CD4-positive, alpha-beta T cell (primary cell): Measurements from ENCODE around the gene GATA5. TPM values are rescaled to one million over a fixed set of nuclear protein-coding genes. Genes with fewer than 3 reads are reported as not detected.

Experiments
- ATAC-seq: fragments of 200-7000 bp; cut with Tn5 transposase; one replicate; pipeline ENCODE4 v1.10.0; 2022; ENCODE audit warnings: mild to moderate bottlenecking; ENCODE audit not compliant: poor library complexity
- CTCF ChIA-PET: fragments of 350-600 bp; sonication (Branson Sonifier 250); formaldehyde crosslinking; loops from one replicate; lab custom pipeline; 2021; ENCODE audit warnings: antibody characterized with exemption, inconsistent platforms; lab: Charles Lee
- POLR2A ChIA-PET: fragments of 350-600 bp; sonication (Branson Sonifier 250); formaldehyde crosslinking; loops from one replicate; lab custom pipeline; 2021; ENCODE audit warnings: antibody characterized with exemption, inconsistent platforms; lab: Charles Lee
- DNase-seq, 14 experiments: peaks; one replicate each; pipeline ENCODE4 v3.0.0-alpha.2; 2013 to 2020; ENCODE audit warnings: mixed read lengths in 2 of 14
- H3K27ac ChIP-seq, 2 donors: one replicate each; pipeline versions ENCODE4 v1.5.1 to v1.7.0; 2013; ENCODE audit warnings: low read length in 2 of 2, low read depth in 1 of 2, mild to moderate bottlenecking in 1 of 2
- H3K27me3 ChIP-seq, 2 experiments: 1 replicate in 1 of 2; 2 replicates in 1 of 2; pipeline versions ENCODE4 v1.6.1 to v1.7.0; 2013; ENCODE audit warnings: low read length in 2 of 2, control low read depth in 1 of 2, mild to moderate bottlenecking in 1 of 2, moderate library complexity in 1 of 2; ENCODE audit not compliant: insufficient read depth in 2 of 2, control insufficient read depth in 1 of 2
- H3K36me3 ChIP-seq: one replicate; pipeline ENCODE4 v1.6.1; 2013; ENCODE audit warnings: low read length, control low read depth; ENCODE audit not compliant: insufficient read depth
- H3K4me1 ChIP-seq: one replicate; pipeline ENCODE4 v1.6.1; 2013; ENCODE audit warnings: low read length, control low read depth; ENCODE audit not compliant: insufficient read depth
- H3K4me3 ChIP-seq: one replicate; pipeline ENCODE4 v1.5.1; 2013; ENCODE audit warnings: mild to moderate bottlenecking, low read length, moderate library complexity
- H3K9me3 ChIP-seq, 2 experiments: 1 replicate in 1 of 2; 2 replicates in 1 of 2; pipeline versions ENCODE4 v1.6.1 to v1.7.0; 2013; ENCODE audit warnings: low read length in 2 of 2, mild to moderate bottlenecking in 2 of 2, control low read depth in 1 of 2, moderate library complexity in 1 of 2; ENCODE audit not compliant: control insufficient read depth in 1 of 2, insufficient read depth in 1 of 2
- H3K27ac Mint-ChIP-seq: one replicate; pipeline ENCODE4 v1.8.0; 2020; ENCODE audit warnings: mixed read lengths
- H3K27me3 Mint-ChIP-seq: one replicate; pipeline ENCODE4 v1.8.0; 2021; ENCODE audit warnings: mixed read lengths
- H3K36me3 Mint-ChIP-seq: one replicate; pipeline ENCODE4 v1.8.0; 2021; ENCODE audit warnings: low read depth, mixed read lengths
- H3K4me1 Mint-ChIP-seq: one replicate; pipeline ENCODE4 v1.8.0; 2021; ENCODE audit warnings: low read depth, mixed read lengths
- H3K4me3 Mint-ChIP-seq: one replicate; pipeline ENCODE4 v1.8.0; 2020; ENCODE audit warnings: mild to moderate bottlenecking, mixed read lengths
- H3K9me3 Mint-ChIP-seq: one replicate; pipeline ENCODE4 v1.8.0; 2020; ENCODE audit warnings: mixed read lengths
- intact Hi-C, 2 experiments: fragments of 100-400 bp; cut with DNase I in 1 of 2; cut with micrococcal nuclease in 1 of 2; formaldehyde crosslinking; loops; one replicate each; pipeline versions ENCODE4 v1.15.1 to v1.9.0; 2023 to 2025; cut with DNase I, micrococcal nuclease
- total RNA-seq, 174 experiments: library from RNA in 2 of 174; stranded (reverse) in 2 of 174; gene quantifications; one replicate each; pipeline ENCODE4 v1.2.3 and lab custom pipeline; 2021 to 2026
- TF ChIP-seq, protein P1 (sequence below): fragments of 200-600 bp; IDR thresholded peaks from one replicate; pipeline ENCODE4 v1.8.0; 2022; ENCODE audit warnings: antibody characterized with exemption, mild to moderate bottlenecking

The GATA5 gene
- total RNA-seq, 2 experiments from 2014 or later, result not detected

DNA sequence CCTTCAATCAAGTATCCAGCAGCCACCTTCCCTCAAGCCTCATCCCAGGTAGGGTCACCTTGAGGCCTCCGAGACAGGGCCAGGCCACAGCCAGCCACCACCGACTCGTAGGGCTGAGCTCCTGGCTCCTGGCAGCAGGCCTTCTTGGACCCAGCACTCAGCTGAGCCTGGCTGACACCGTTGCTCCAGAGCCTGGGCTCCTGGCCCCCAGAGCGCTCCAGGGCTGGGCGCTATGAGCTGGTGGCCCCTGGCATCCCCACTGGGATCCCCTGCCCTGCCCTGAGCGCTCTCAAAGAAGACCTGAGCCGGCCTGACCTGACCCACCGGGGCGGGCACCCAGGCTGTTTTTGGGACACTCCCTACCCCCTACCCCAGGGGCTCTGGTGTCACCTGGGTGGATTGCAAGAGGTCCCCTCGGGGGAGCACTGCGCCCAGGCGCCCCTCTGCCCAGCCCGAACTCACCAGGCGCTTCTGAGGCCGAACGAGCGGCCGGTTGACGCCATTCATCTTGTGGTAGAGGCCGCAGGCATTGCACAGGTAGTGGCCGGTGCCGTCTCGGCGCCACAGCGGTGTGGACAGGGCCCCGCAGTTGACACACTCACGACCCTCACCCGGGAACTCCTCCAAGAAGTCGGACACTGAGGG is 2.7 kb downstream of the GATA5 start:
- H3K4me1 ChIP-seq, result peaks cover 8% of the 10 kb centered on the region
- ATAC-seq, result no peak
- H3K36me3 ChIP-seq, result no peaks in the 10 kb centered on the region
- TF ChIP-seq, protein P1, sequence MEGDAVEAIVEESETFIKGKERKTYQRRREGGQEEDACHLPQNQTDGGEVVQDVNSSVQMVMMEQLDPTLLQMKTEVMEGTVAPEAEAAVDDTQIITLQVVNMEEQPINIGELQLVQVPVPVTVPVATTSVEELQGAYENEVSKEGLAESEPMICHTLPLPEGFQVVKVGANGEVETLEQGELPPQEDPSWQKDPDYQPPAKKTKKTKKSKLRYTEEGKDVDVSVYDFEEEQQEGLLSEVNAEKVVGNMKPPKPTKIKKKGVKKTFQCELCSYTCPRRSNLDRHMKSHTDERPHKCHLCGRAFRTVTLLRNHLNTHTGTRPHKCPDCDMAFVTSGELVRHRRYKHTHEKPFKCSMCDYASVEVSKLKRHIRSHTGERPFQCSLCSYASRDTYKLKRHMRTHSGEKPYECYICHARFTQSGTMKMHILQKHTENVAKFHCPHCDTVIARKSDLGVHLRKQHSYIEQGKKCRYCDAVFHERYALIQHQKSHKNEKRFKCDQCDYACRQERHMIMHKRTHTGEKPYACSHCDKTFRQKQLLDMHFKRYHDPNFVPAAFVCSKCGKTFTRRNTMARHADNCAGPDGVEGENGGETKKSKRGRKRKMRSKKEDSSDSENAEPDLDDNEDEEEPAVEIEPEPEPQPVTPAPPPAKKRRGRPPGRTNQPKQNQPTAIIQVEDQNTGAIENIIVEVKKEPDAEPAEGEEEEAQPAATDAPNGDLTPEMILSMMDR, result no peak
- no peaks in the 10 kb centered on the region for H3K9me3 Mint-ChIP-seq
- ChIA-PET CTCF (no interaction called here), POLR2A (no interaction called here)
- intact Hi-C loops, result no loop called here
- H3K4me3 Mint-ChIP-seq, result no peak overlapping the region
- no peak overlapping the region for H3K27ac ChIP-seq
- H3K4me3 ChIP-seq, result no peak overlapping the region
- H3K27me3 ChIP-seq, result peaks cover 49 to 51% of the 10 kb centered on the region in 2 experiments
- H3K36me3 Mint-ChIP-seq, result no peaks in the 10 kb centered on the region
- H3K27me3 Mint-ChIP-seq, result peaks cover 46% of the 10 kb centered on the region
- no peak for DNase-seq
- no peaks in the 10 kb centered on the region for H3K4me1 Mint-ChIP-seq
- H3K9me3 ChIP-seq, result peaks cover 0 to 15% of the 10 kb centered on the region in 2 experiments
- no peak overlapping the region for H3K27ac Mint-ChIP-seq

GRCh38 chr20:62472138-62472940 is 3.5 kb downstream of the GATA5 start:
- CTCF ChIA-PET, result no interaction called here

GRCh38 chr20:62470459-62470858 is 5.3 kb downstream of the GATA5 start:
- Histone ChIP-seq H3K27ac (no peak overlapping the region), H3K4me3 (no peak overlapping the region), H3K27me3 (peaks cover 36 to 37% of the 10 kb centered on the region in 2 experiments), H3K9me3 (peaks cover 0 to 7% of the 10 kb centered on the region in 2 experiments), H3K36me3 (no peaks in the 10 kb centered on the region), H3K4me1 (no peaks in the 10 kb centered on the region)
- ATAC-seq, result no peak
- DNase-seq, result no peak
- Mint-ChIP-seq H3K4me1 (no peaks in the 10 kb centered on the region), H3K36me3 (no peaks in the 10 kb centered on the region), H3K9me3 (no peaks in the 10 kb centered on the region), H3K27me3 (peaks cover 31% of the 10 kb centered on the region), H3K27ac (no peak overlapping the region), H3K4me3 (no peak overlapping the region)
- intact Hi-C loops, result no loop called here
- TF ChIP-seq, protein P1, result no peak
- ChIA-PET CTCF (no interaction called here), POLR2A (no interaction called here)

More at GRCh38 chr20:62472138-62472940, 3.5 kb downstream of the GATA5 start:
- no peak overlapping the region for H3K4me3 ChIP-seq
- no peak overlapping the region for H3K27ac Mint-ChIP-seq
- TF ChIP-seq, protein P1, result no peak
- H3K4me3 Mint-ChIP-seq, result no peak overlapping the region
- no peak for ATAC-seq
- no peak overlapping the region for H3K27ac ChIP-seq
- no peak for DNase-seq
- peaks cover 39% of the 10 kb centered on the region for H3K27me3 Mint-ChIP-seq
- no peaks in the 10 kb centered on the region for H3K36me3 Mint-ChIP-seq
- H3K27me3 ChIP-seq, result peaks cover 42 to 45% of the 10 kb centered on the region in 2 experiments
- intact Hi-C loops, result no loop called here
- peaks cover 0 to 8% of the 10 kb centered on the region in 2 experiments for H3K9me3 ChIP-seq
- no peaks in the 10 kb centered on the region for H3K36me3 ChIP-seq
- no peaks in the 10 kb centered on the region for H3K9me3 Mint-ChIP-seq
- H3K4me1 ChIP-seq, result peaks cover 8% of the 10 kb centered on the region
- POLR2A ChIA-PET, result no interaction called here
- H3K4me1 Mint-ChIP-seq, result no peaks in the 10 kb centered on the region
